Measurements from ENCODE around the gene DDX41.

DDX41 gene

GRCh38 chr5:177510567-177511053 is 6.2 kb downstream of the DDX41 start:
- peak; percentile 78 for ATAC-seq
- no peaks in the 10 kb centered on the region for H3K27me3 Mint-ChIP-seq
- peaks cover 65% of the 10 kb centered on the region for H3K4me1 Mint-ChIP-seq
- peaks cover 58% of the 10 kb centered on the region for H3K36me3 Mint-ChIP-seq
- H3K4me3 Mint-ChIP-seq = peak overlapping the region; percentile 94
- no peaks in the 10 kb centered on the region for H3K9me3 Mint-ChIP-seq
- peak overlapping the region; percentile 95 for H3K27ac Mint-ChIP-seq

GRCh38 chr5:177509991-177510566 is 6.7 kb downstream of the DDX41 start:
- Mint-ChIP-seq H3K36me3 (peaks cover 64% of the 10 kb centered on the region), H3K27ac (peak overlapping the region; percentile 95), H3K4me1 (peaks cover 65% of the 10 kb centered on the region), H3K9me3 (no peaks in the 10 kb centered on the region), H3K27me3 (no peaks in the 10 kb centered on the region), H3K4me3 (peak overlapping the region; percentile 94)
- peak; percentile 75 for ATAC-seq

- H3K4me1 Mint-ChIP-seq = peaks cover 63% of the 10 kb centered on the region
- H3K36me3 Mint-ChIP-seq = peaks cover 63% of the 10 kb centered on the region
- peak; percentile 72 for ATAC-seq
- no peaks in the 10 kb centered on the region for H3K27me3 Mint-ChIP-seq
- H3K4me3 Mint-ChIP-seq = peak within 1 kb of the TSS; percentile 94
- peak within 1 kb of the TSS; percentile 95 for H3K27ac Mint-ChIP-seq
- no peaks in the 10 kb centered on the region for H3K9me3 Mint-ChIP-seq
These were observed 7.3 kb downstream of the DDX41 start, which contains the start of gene DOK3 for GRCh38 chr5:177509381-177509951. Gene DOK3 (minus strand): TSS chr5:177509826. CDS start chr5:177509540, 286 bp downstream.

- Mint-ChIP-seq H3K9me3 (no peaks in the 10 kb centered on the region), H3K4me3 (peak overlapping the region; percentile 94), H3K36me3 (peaks cover 57% of the 10 kb centered on the region), H3K4me1 (peaks cover 57% of the 10 kb centered on the region), H3K27ac (peak overlapping the region; percentile 95), H3K27me3 (no peaks in the 10 kb centered on the region)
- ATAC-seq = peak; percentile 52
These were observed 7.9 kb downstream of the DDX41 start for GRCh38 chr5:177508837-177509236.

DNA sequence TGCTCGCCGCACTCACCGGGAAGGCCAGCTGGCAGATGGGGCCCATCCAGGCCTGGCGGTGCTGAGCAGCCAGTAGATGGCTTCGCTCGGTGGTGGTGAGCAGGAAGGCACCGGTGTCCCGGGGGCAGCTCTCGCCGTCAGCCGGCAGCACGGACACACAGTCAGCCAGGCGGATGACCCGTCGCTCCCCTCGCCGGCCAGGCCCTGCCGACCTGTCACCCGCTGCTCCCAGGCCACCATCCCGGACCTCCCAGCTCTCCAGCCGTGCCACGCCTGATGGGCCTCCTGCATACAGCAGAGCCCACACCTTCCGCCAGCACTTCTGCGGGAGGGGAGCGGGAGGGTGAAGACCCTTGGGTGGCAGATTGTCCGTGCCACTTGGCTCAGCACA is 8.5 kb downstream of the DDX41 start:
- H3K36me3 Mint-ChIP-seq = peaks cover 50% of the 10 kb centered on the region
- peak overlapping the region; percentile 94 for H3K4me3 Mint-ChIP-seq
- H3K9me3 Mint-ChIP-seq = no peaks in the 10 kb centered on the region
- peaks cover 61% of the 10 kb centered on the region for H3K4me1 Mint-ChIP-seq
- no peak for ATAC-seq
- no peaks in the 10 kb centered on the region for H3K27me3 Mint-ChIP-seq
- H3K27ac Mint-ChIP-seq = peak overlapping the region; percentile 95

DNA sequence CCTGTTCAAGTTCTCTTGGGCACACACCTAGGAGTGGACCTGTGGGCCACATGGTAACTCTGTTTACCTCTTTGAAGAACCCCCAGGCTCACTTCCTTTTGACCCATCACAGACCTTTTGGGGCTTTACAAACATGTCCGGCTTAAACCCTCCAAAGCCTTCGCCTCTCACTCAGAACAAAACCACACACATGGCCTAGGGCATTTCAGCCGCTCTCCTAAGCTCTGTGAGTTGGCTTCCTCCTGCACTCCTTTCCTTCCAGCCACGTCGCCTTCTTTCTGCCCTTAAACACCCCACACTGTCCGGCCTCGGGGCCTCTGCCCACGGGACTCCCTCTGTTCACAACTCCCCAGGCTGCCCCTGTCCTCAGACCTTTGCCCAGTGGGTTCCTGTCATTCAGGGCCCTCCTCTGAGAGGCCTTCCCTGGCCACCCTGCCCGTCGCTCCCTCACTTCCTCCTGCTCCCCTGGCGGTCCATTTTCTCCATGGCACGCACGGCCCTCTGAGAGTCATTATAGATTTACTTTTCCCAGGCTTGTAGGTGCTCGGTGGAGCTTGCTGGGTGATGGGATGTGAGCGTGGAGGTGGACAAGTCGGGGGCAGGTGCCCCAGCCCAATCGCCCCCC is 9.1 kb downstream of the DDX41 start:
- peaks cover 48% of the 10 kb centered on the region for H3K36me3 Mint-ChIP-seq
- H3K27me3 Mint-ChIP-seq = no peaks in the 10 kb centered on the region
- peak overlapping the region; percentile 94 for H3K4me3 Mint-ChIP-seq
- ATAC-seq = no peak
- H3K27ac Mint-ChIP-seq = peak overlapping the region; percentile 95
- peaks cover 67% of the 10 kb centered on the region for H3K4me1 Mint-ChIP-seq
- no peaks in the 10 kb centered on the region for H3K9me3 Mint-ChIP-seq

- H3K27me3 Mint-ChIP-seq = no peaks in the 10 kb centered on the region
- no peak for ATAC-seq
- peak overlapping the region; percentile 95 for H3K27ac Mint-ChIP-seq
- peak overlapping the region; percentile 94 for H3K4me3 Mint-ChIP-seq
- H3K9me3 Mint-ChIP-seq = no peaks in the 10 kb centered on the region
- peaks cover 49% of the 10 kb centered on the region for H3K36me3 Mint-ChIP-seq
- peaks cover 72% of the 10 kb centered on the region for H3K4me1 Mint-ChIP-seq
These were observed 9.6 kb downstream of the DDX41 start for GRCh38 chr5:177507165-177507564.

GRCh38 chr5:177505075-177505474 is 11.7 kb downstream of the DDX41 start:
- H3K9me3 Mint-ChIP-seq = no peaks in the 10 kb centered on the region
- peaks cover 37% of the 10 kb centered on the region for H3K36me3 Mint-ChIP-seq
- no peaks in the 10 kb centered on the region for H3K27me3 Mint-ChIP-seq
- no peak for ATAC-seq
- no peak overlapping the region for H3K27ac Mint-ChIP-seq
- peaks cover 77% of the 10 kb centered on the region for H3K4me1 Mint-ChIP-seq
- H3K4me3 Mint-ChIP-seq = no peak overlapping the region

GRCh38 chr5:177504086-177505056 is 12.4 kb downstream of the DDX41 start:
- no peaks in the 10 kb centered on the region for H3K27me3 Mint-ChIP-seq
- H3K4me3 Mint-ChIP-seq = no peak overlapping the region
- ATAC-seq = no peak
- H3K4me1 Mint-ChIP-seq = peaks cover 76% of the 10 kb centered on the region
- H3K9me3 Mint-ChIP-seq = no peaks in the 10 kb centered on the region
- H3K36me3 Mint-ChIP-seq = peaks cover 32% of the 10 kb centered on the region
- no peak overlapping the region for H3K27ac Mint-ChIP-seq

DNA sequence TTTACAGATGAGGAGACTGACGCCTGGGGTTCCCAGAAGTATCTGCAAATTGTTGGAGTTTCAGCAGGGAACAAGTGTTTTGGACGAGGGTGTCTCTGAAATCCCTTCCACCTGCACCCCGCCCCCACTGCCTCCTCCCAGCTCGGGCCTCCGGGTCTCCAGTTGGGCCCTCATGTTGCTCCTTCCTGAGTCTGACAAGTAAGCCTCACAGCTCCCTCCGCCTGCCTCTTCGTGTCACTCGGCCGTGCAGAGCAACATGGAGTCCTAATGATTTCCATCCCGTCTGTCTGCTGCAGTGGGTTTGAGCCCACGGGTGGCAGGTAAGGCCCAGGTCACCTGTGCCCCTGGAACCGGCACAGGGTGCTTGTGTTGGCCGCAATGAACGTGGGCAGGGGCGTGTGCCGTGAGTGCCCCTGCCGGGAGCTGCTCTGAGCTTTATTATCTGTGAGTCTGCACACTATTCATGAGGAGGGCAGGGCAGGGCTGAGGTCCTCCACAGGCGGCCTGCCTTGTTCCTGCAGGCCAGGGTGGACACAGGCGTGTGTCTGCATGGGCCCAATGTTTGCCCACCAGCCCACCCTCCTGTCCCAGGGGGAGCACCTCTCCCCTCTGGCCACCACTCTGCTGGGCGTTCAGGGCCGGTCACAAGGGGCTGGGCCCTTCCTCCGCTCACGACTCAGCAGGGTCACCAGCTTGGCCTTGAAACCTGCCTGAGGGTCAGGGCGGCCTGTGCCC is 13.2 kb downstream of the DDX41 start:
- Mint-ChIP-seq H3K9me3 (no peaks in the 10 kb centered on the region), H3K27ac (no peak overlapping the region), H3K4me1 (peaks cover 72% of the 10 kb centered on the region), H3K27me3 (peaks cover 6% of the 10 kb centered on the region), H3K36me3 (peaks cover 29% of the 10 kb centered on the region), H3K4me3 (no peak overlapping the region)
- ATAC-seq = no peak

GRCh38 chr5:177502886-177503285 is 13.9 kb downstream of the DDX41 start:
- no peak for ATAC-seq
- H3K4me3 Mint-ChIP-seq = peak overlapping the region; percentile 6
- peaks cover 25% of the 10 kb centered on the region for H3K36me3 Mint-ChIP-seq
- no peaks in the 10 kb centered on the region for H3K9me3 Mint-ChIP-seq
- H3K4me1 Mint-ChIP-seq = peaks cover 73% of the 10 kb centered on the region
- H3K27ac Mint-ChIP-seq = peak overlapping the region; percentile 31
- peaks cover 12% of the 10 kb centered on the region for H3K27me3 Mint-ChIP-seq

- no peak for ATAC-seq
- H3K9me3 Mint-ChIP-seq = no peaks in the 10 kb centered on the region
- H3K27ac Mint-ChIP-seq = peak overlapping the region; percentile 31
- H3K4me3 Mint-ChIP-seq = peak overlapping the region; percentile 33
- peaks cover 12% of the 10 kb centered on the region for H3K27me3 Mint-ChIP-seq
- peaks cover 17% of the 10 kb centered on the region for H3K36me3 Mint-ChIP-seq
- H3K4me1 Mint-ChIP-seq = peaks cover 69% of the 10 kb centered on the region
These were observed 14.7 kb downstream of the DDX41 start for GRCh38 chr5:177501874-177502678.

DNA sequence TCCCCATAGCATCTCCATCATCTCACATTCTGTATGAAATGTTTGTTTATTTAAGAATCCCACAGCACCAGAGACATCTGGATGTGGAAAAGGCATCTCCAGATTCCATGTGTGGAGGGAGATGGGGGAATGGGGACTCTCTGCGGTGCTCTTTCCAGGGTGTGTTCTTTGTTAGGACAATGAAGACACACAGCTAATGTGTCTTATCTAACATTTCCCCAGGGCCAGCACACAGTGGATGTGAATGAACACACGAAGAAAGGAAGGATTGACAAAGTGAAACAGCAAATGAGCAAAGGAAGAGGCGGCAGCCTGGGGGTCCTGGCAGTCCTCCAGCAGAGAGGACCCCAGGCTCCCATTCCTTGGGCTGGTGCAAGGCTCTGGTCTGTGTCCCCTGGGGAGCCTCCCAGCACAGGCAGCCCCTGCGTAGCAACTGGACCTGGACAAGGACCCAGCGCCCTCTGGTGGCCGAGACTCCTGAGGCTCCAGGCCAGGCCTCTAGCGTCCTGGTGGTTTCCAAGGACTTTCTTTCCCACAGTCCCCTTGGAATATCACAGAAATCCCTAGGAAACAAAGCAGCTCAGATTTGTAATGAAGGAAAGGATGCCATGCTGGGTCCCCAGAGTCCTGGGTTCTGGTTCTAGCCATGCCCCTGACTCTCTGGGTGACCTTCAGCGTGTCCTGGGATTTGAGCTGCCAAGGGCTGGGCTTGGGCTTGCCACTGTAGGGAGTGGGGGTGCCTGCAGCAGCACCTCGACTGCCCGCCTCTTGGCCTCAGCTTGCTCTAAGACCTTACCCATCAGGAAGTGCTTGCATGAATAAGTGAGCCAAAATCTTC is 15.9 kb downstream of the DDX41 start:
- H3K27ac Mint-ChIP-seq = no peak overlapping the region

More for the DNA sequence above, 15.9 kb downstream of the DDX41 start:
- peaks cover 13% of the 10 kb centered on the region for H3K36me3 Mint-ChIP-seq
- peaks cover 71% of the 10 kb centered on the region for H3K4me1 Mint-ChIP-seq
- peaks cover 12% of the 10 kb centered on the region for H3K27me3 Mint-ChIP-seq
- H3K9me3 Mint-ChIP-seq = no peaks in the 10 kb centered on the region
- ATAC-seq = no peak
- H3K4me3 Mint-ChIP-seq = no peak overlapping the region

Measured in stimulated activated memory B cell treated with anti-CD40 and anti-IgM and Interleukin-4, amounts not matched to agents 10 μg/mL and 1 μg/mL and 100 μg/mL, for 72 hours (primary cell).